Fibroblast of villous mesenchyme (primary cell): ENCODE results near the gene FOXO1. TPM values are rescaled to one million over a fixed set of nuclear protein-coding genes. Genes with fewer than 3 reads are reported as not detected.
"Not testable (repeated sequence)": the region's sequence is repeated elsewhere in the genome, so short reads cannot be mapped to it uniquely, and the experiment has no call there.

Experiments used
- DNase-seq: peaks from one replicate; pipeline ENCODE4 v3.0.0-alpha.2; 2010; ENCODE audit warnings: low read depth
- H3K4me3 ChIP-seq: 2 replicates; pipeline ENCODE4 v1.5.1; 2011; ENCODE audit warnings: low read depth, mild to moderate bottlenecking, low read length
- CTCF ChIP-seq: IDR thresholded peaks from 2 replicates; pipeline ENCODE4 v1.5.1; 2012; ENCODE audit warnings: low read depth, mild to moderate bottlenecking, low read length; ENCODE audit not compliant: insufficient read depth
- total RNA-seq: library from RNA; depleted of rRNA; stranded (reverse); fragments of >200 nt; gene quantifications from 2 replicates; pipeline ENCODE4 v1.2.3, GENCODE V29; 2012

The FOXO1 gene
- total RNA-seq, 1 donor = 9.5 TPM

GRCh38 chr13:40666933-40667621, 636 bp upstream of the FOXO1 start:
- TF ChIP-seq CTCF = no peak
- peak overlapping the region; percentile 71 for H3K4me3 ChIP-seq
- no peak for DNase-seq

- TF ChIP-seq CTCF = no peak
- DNase-seq = peak; percentile 19
- H3K4me3 ChIP-seq = peak overlapping the region; percentile 75
Measured at GRCh38 chr13:40665126-40666044, 1.1 kb downstream of the FOXO1 start.

- TF ChIP-seq CTCF = no peak
- peak; percentile 53 for DNase-seq
- H3K4me3 ChIP-seq = peak overlapping the region; percentile 75
Measured at GRCh38 chr13:40664350-40665125, 1.9 kb downstream of the FOXO1 start.

GRCh38 chr13:40664100-40664349, 2.4 kb downstream of the FOXO1 start:
- DNase-seq = not testable (repeated sequence)
- peak overlapping the region; percentile 75 for H3K4me3 ChIP-seq

- TF ChIP-seq CTCF = no peak
- peak overlapping the region; percentile 75 for H3K4me3 ChIP-seq
- no peak for DNase-seq
Measured at GRCh38 chr13:40662866-40663265, 3.6 kb downstream of the FOXO1 start.

- DNase-seq = no peak
- peak overlapping the region; percentile 75 for H3K4me3 ChIP-seq
- no peak for TF ChIP-seq CTCF
Measured at GRCh38 chr13:40661875-40662665, 4.4 kb downstream of the FOXO1 start.
